Pancreas (tissue), 10 donors: ENCODE results near the gene C20orf96. TPM values are rescaled to one million over a fixed set of nuclear protein-coding genes. Genes with fewer than 3 reads are reported as not detected.

Experiments used
- ATAC-seq, 4 donors: fragments of 200-7000 bp; cut with Tn5 transposase; one replicate each; pipeline versions ENCODE4 v1.8.0 to v1.9.1; 2020; ENCODE audit warnings: mild to moderate bottlenecking in 4 of 4, moderate library complexity in 4 of 4
- DNase-seq, 6 donors: peaks; one replicate each; pipeline ENCODE4 v3.0.0-alpha.2; 2020
- FAIRE-seq: peaks from 2 replicates; lab custom pipeline; 2012; peaks lifted over from hg19 to GRCh38; lab: Jason Lieb, UNC
- H3K27ac ChIP-seq, 4 donors: fragments of 200-600 bp; sonication (generic); 1 replicate in 3 of 4; 2 replicates in 1 of 4; pipeline versions ENCODE4 v1.5.0 to v1.8.0; 2020
- H3K27me3 ChIP-seq, 4 donors: fragments of 200-600 bp; one replicate each; pipeline ENCODE4 v1.8.0; 2021
- H3K36me3 ChIP-seq, 3 donors: fragments of 200-600 bp; sonication (generic) in 1 of 3; one replicate each; pipeline versions ENCODE4 v1.5.0 to v1.8.0; 2020 to 2021
- H3K4me1 ChIP-seq, 3 donors: fragments of 200-600 bp; one replicate each; pipeline ENCODE4 v1.8.0; 2021
- H3K4me3 ChIP-seq, 4 donors: fragments of 200-600 bp; sonication (generic) in 2 of 4; one replicate each; pipeline versions ENCODE4 v1.5.0 to v1.8.0; 2020 to 2021
- H3K9me3 ChIP-seq, 4 donors: fragments of 200-600 bp; one replicate each; pipeline ENCODE4 v1.8.0; 2021
- WGBS, 2 donors: extraction: QIAGEN DNeasy Blood & Tissue Kit; methylation state at CpG; one replicate each; pipeline ENCODE4 v1.1.7; 2013; 5-methylcytosine and 5-hydroxymethylcytosine counted together
- intact Hi-C, 3 donors: fragments of 100-400 bp; cut with DNase I; formaldehyde crosslinking; loops; one replicate each; pipeline versions ENCODE4 v1.11.1 to v1.14.2; 2022
- polyA plus RNA-seq, 2 donors: library from polyadenylated mRNA; stranded (reverse); fragments of 200-250 nt; gene quantifications; one replicate each; pipeline ENCODE4 v1.2.3, GENCODE V29; 2013
- total RNA-seq, 6 donors: library from RNA; stranded (reverse); fragmentation: NEBNext Ultra II Directional in 4 of 6; extraction: Animal tissue kit (Norgen Biotek cat#: 25700) in 4 of 6; gene quantifications; one replicate each; pipeline versions ENCODE4 v1.2.1 to v1.2.4, GENCODE V29; 2021 to 2023
- TF ChIP-seq, protein P1 (sequence below), 4 donors: fragments of 200-600 bp; sonication (generic) in 3 of 4; IDR thresholded peaks; one replicate each; pipeline versions ENCODE4 v1.5.0 to v1.8.0; 2021; ENCODE audit warnings: antibody characterized with exemption in 4 of 4
- donor health status: healthy with polysubstance abuse.
- donor health status: DM: no; HTN: no; CAD: no; lungs with moderate emphysema.
- donor health status: DM: no; HTN: no; CAD: no.
- donor health status: control.
- donor health status: control.
- donor health status: Bipolar disorder and iron deficiency.
- donor health status: DM: yes; HTN: yes; CAD: no.
- donor health status: DM: no; HTN: no; CAD: no.
- donor health status: DM: no; HTN: no; CAD: no.
- donor health status: DM: yes; HTN: yes; CAD: no.

Gene C20orf96
- total and polyA plus RNA-seq, 8 donors: 2.5 to 6.8 (median 4.0) TPM

- ATAC-seq (no peak), FAIRE-seq (no peak), DNase-seq (no peak)
- Histone ChIP-seq H3K27ac (no peak overlapping the region), H3K27me3 (no peaks in the 10 kb centered on the region), H3K36me3 (no peaks in the 10 kb centered on the region), H3K4me3 (no peak overlapping the region), H3K9me3 (no peaks in the 10 kb centered on the region), H3K4me1 (peaks cover 0 to 6% (median 0%) of the 10 kb centered on the region in 3 donors)
- TF ChIP-seq, protein P1, sequence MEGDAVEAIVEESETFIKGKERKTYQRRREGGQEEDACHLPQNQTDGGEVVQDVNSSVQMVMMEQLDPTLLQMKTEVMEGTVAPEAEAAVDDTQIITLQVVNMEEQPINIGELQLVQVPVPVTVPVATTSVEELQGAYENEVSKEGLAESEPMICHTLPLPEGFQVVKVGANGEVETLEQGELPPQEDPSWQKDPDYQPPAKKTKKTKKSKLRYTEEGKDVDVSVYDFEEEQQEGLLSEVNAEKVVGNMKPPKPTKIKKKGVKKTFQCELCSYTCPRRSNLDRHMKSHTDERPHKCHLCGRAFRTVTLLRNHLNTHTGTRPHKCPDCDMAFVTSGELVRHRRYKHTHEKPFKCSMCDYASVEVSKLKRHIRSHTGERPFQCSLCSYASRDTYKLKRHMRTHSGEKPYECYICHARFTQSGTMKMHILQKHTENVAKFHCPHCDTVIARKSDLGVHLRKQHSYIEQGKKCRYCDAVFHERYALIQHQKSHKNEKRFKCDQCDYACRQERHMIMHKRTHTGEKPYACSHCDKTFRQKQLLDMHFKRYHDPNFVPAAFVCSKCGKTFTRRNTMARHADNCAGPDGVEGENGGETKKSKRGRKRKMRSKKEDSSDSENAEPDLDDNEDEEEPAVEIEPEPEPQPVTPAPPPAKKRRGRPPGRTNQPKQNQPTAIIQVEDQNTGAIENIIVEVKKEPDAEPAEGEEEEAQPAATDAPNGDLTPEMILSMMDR (IDR thresholded peaks at IDR 0.05): no peak
- intact Hi-C loops: loop anchor here in 1 of 3 donors (5.0 kb wide), 1 partner anchor 118 kb away; no protein-coding TSS in a partner anchor
- WGBS, 2 donors: 76 to 77% methylated on average over 4 of the region's 4 CpGs
Observed at GRCh38 chr20:329851-330232, 39.3 kb upstream of the C20orf96 start.

GRCh38 chr20:328975-329695, 38.6 kb upstream of the C20orf96 start:
- H3K4me3 ChIP-seq: no peak overlapping the region
- 50 to 56% methylated on average over 7 of the region's 7 CpGs for WGBS, 2 donors
- peaks cover 0 to 6% (median 0%) of the 10 kb centered on the region in 3 donors for H3K4me1 ChIP-seq
- H3K36me3 ChIP-seq: no peaks in the 10 kb centered on the region
- no peak overlapping the region for H3K27ac ChIP-seq
- FAIRE-seq (no peak), DNase-seq (no peak), ATAC-seq (no peak)
- intact Hi-C loops: no loop called here
- TF ChIP-seq, protein P1 (IDR thresholded peaks at IDR 0.05): no peak
- H3K27me3 ChIP-seq: no peaks in the 10 kb centered on the region
- H3K9me3 ChIP-seq: no peaks in the 10 kb centered on the region

- TF ChIP-seq, protein P1 (IDR thresholded peaks at IDR 0.05): no peak
- DNase-seq (peak in 3 of 6 donors; percentile 25 to 53 (median 30)), FAIRE-seq (no peak), ATAC-seq (no peak)
- Histone ChIP-seq H3K27me3 (no peaks in the 10 kb centered on the region), H3K4me3 (peak overlapping the region in 2 of 4 donors; percentile 73 to 74), H3K36me3 (no peaks in the 10 kb centered on the region), H3K9me3 (no peaks in the 10 kb centered on the region), H3K27ac (peak overlapping the region in 2 of 4 donors; percentile 59 to 96), H3K4me1 (peaks cover 0 to 6% (median 6%) of the 10 kb centered on the region in 3 donors)
- intact Hi-C loops: no loop called here
- WGBS, 2 donors: 40 to 50% methylated on average over 31 of the region's 31 CpGs
Observed at GRCh38 chr20:328027-328974, 37.8 kb upstream of the C20orf96 start.

- DNase-seq (peak; percentile 80 to 93 (median 87)), ATAC-seq (peak; percentile 29 to 63 (median 54)), FAIRE-seq (no peak)
- peaks cover 0 to 6% (median 6%) of the 10 kb centered on the region in 3 donors for H3K4me1 ChIP-seq
- H3K27me3 ChIP-seq: no peaks in the 10 kb centered on the region
- WGBS, 2 donors: 4 to 8% methylated on average over 32 to 47 of the region's 47 CpGs
- peak overlapping the region; percentile 17 to 96 (median 40) for H3K27ac ChIP-seq
- TF ChIP-seq, protein P1 (IDR thresholded peaks at IDR 0.05): no peak
- H3K36me3 ChIP-seq: no peaks in the 10 kb centered on the region
- no peaks in the 10 kb centered on the region for H3K9me3 ChIP-seq
- intact Hi-C loops: no loop called here
- H3K4me3 ChIP-seq: peak overlapping the region; percentile 44 to 74 (median 70)
Observed at GRCh38 chr20:327186-328026, 36.9 kb upstream of the C20orf96 start.
